ENCODE measurements around the gene BSX. TPM values are rescaled to one million over a fixed set of nuclear protein-coding genes. Genes with fewer than 3 reads are reported as not detected.

Gene BSX
- total and polyA plus RNA-seq, 2 donors (not counting 1 experiment from before 2014, with no cell fraction given): not detected

DNA sequence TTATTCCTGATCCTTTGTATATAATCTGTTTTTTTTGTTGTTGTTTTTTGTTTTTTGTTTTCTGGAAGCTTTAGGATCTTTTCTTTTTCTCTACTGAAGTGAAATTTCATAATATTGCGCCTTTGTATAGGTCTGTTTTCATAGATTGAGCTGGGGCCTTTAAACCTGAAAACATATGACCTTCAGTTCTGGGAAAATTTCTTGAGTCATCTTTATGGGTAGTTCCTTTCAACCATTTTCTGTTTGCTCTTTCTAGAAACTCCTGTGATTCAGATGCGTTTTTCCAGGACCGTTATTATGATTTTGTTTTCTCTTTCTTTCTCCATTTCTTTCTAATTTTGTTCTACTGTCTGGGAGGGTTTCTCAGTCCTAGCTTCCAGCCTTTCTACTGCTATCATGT is 43.7 kb downstream of the BSX start:
- POLR2A ChIA-PET: no interaction called here
- H3K4me3 Mint-ChIP-seq: no peak overlapping the region

GRCh38 chr11:122933416-122933815 is 48.2 kb downstream of the BSX start:
- intact Hi-C loops (cut with micrococcal nuclease): no loop called here
- DNase-seq: no peak
- Histone ChIP-seq H4K20me1 (ENCODE audit: control insufficient read depth, insufficient read depth, low read length, poor library complexity, severe bottlenecking) (no peaks in the 10 kb centered on the region), H3K36me3 (replicated peaks in 1 of 2; ENCODE audit: control extremely low read depth in 1 of 2, control insufficient read depth in 1 of 2, extremely low read depth in 1 of 2, insufficient read depth in 2 of 2, low read length in 1 of 2) (no peaks in the 10 kb centered on the region), H3K4me1 (ENCODE audit: control insufficient read depth in 2 of 2, insufficient read depth in 2 of 2, low read length in 2 of 2) (no peaks in the 10 kb centered on the region), H3K27ac (ENCODE audit: low read length in 2 of 2) (no peak overlapping the region), H3K4me3 (ENCODE audit: control extremely low read depth in 1 of 5, extremely low read depth in 1 of 5, insufficient read depth in 1 of 5, low read depth in 2 of 5, low read length in 4 of 5) (no peak overlapping the region), H3K79me2 (ENCODE audit: control insufficient read depth, insufficient read depth, low read length) (no peaks in the 10 kb centered on the region), H3K9ac (ENCODE audit: low read length) (no peak overlapping the region), H2AFZ (ENCODE audit: insufficient read depth, low read depth, low read length, poor library complexity, severe bottlenecking) (no peak overlapping the region), H3K27me3 (replicated peaks in 1 of 4; ENCODE audit: control extremely low read depth in 1 of 4, control insufficient read depth in 3 of 4, insufficient read depth in 4 of 4, low read length in 3 of 4) (no peaks in the 10 kb centered on the region), H3K4me2 (replicated peaks; ENCODE audit: low read depth, low read length, poor library complexity, severe bottlenecking) (no peak overlapping the region), H3K9me3 (ENCODE audit: control extremely low read depth in 1 of 3, control insufficient read depth in 2 of 3, insufficient read depth in 1 of 3, low read length in 2 of 3) (no peaks in the 10 kb centered on the region)
- H3K4me1 Mint-ChIP-seq: no peaks in the 10 kb centered on the region
- TF ChIP-seq EZH2 (IDR thresholded peaks at IDR 0.05; ENCODE audit: borderline replicate concordance, insufficient read depth, low read depth, low read length, poor library complexity, severe bottlenecking): no peak
- TF ChIP-seq, protein P1, sequence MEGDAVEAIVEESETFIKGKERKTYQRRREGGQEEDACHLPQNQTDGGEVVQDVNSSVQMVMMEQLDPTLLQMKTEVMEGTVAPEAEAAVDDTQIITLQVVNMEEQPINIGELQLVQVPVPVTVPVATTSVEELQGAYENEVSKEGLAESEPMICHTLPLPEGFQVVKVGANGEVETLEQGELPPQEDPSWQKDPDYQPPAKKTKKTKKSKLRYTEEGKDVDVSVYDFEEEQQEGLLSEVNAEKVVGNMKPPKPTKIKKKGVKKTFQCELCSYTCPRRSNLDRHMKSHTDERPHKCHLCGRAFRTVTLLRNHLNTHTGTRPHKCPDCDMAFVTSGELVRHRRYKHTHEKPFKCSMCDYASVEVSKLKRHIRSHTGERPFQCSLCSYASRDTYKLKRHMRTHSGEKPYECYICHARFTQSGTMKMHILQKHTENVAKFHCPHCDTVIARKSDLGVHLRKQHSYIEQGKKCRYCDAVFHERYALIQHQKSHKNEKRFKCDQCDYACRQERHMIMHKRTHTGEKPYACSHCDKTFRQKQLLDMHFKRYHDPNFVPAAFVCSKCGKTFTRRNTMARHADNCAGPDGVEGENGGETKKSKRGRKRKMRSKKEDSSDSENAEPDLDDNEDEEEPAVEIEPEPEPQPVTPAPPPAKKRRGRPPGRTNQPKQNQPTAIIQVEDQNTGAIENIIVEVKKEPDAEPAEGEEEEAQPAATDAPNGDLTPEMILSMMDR (IDR thresholded peaks at IDR 0.05): no peak
- no CpG with 5 or more reads among the region's 2 CpGs for WGBS (ENCODE audit: insufficient coverage)
- ATAC-seq (ENCODE audit: low read depth): no peak
- H3K4me3 Mint-ChIP-seq: no peak overlapping the region
- ChIA-PET POLR2A (no interaction called here), CTCF (interaction anchor here (0.7 kb wide), 1 partner anchor 138 kb away, joined by 5 read pairs; no protein-coding TSS in a partner anchor)
- no peak overlapping the region for H3K27ac Mint-ChIP-seq
- H3K27me3 Mint-ChIP-seq: peaks cover 6% of the 10 kb centered on the region
- no peaks in the 10 kb centered on the region for H3K9me3 Mint-ChIP-seq (ENCODE audit: insufficient read depth)

More for the DNA sequence above, 43.7 kb downstream of the BSX start:
- no peaks in the 10 kb centered on the region for H3K79me2 ChIP-seq (ENCODE audit: control insufficient read depth, insufficient read depth, low read length)
- H3K4me2 ChIP-seq (replicated peaks; ENCODE audit: low read depth, low read length, poor library complexity, severe bottlenecking): no peak overlapping the region
- no peak overlapping the region for H3K27ac ChIP-seq (ENCODE audit: low read length in 2 of 2)
- no peaks in the 10 kb centered on the region for H4K20me1 ChIP-seq (ENCODE audit: control insufficient read depth, insufficient read depth, low read length, poor library complexity, severe bottlenecking)
- no peak overlapping the region for H3K9ac ChIP-seq (ENCODE audit: low read length)
- intact Hi-C loops (cut with micrococcal nuclease): no loop called here
- CTCF ChIA-PET: interaction anchor here (1.0 kb wide), 1 partner anchor 86 kb away, joined by 3 read pairs; no protein-coding TSS in a partner anchor
- H3K27ac Mint-ChIP-seq: no peak overlapping the region
- ATAC-seq (ENCODE audit: low read depth): no peak
- H3K4me1 Mint-ChIP-seq: no peaks in the 10 kb centered on the region
- no peaks in the 10 kb centered on the region for H3K9me3 Mint-ChIP-seq (ENCODE audit: insufficient read depth)
- no peaks in the 10 kb centered on the region for H3K4me1 ChIP-seq (ENCODE audit: control insufficient read depth in 2 of 2, insufficient read depth in 2 of 2, low read length in 2 of 2)
- no peaks in the 10 kb centered on the region for H3K27me3 ChIP-seq (replicated peaks in 1 of 4; ENCODE audit: control extremely low read depth in 1 of 4, control insufficient read depth in 3 of 4, insufficient read depth in 4 of 4, low read length in 3 of 4)
- peaks cover 3% of the 10 kb centered on the region for H3K27me3 Mint-ChIP-seq
- no peak for DNase-seq
- no peaks in the 10 kb centered on the region for H3K36me3 ChIP-seq (replicated peaks in 1 of 2; ENCODE audit: control extremely low read depth in 1 of 2, control insufficient read depth in 1 of 2, extremely low read depth in 1 of 2, insufficient read depth in 2 of 2, low read length in 1 of 2)
- no peak overlapping the region for H2AFZ ChIP-seq (ENCODE audit: insufficient read depth, low read depth, low read length, poor library complexity, severe bottlenecking)
- no CpG with 5 or more reads among the region's 3 CpGs for WGBS (ENCODE audit: insufficient coverage)
- H3K9me3 ChIP-seq (ENCODE audit: control extremely low read depth in 1 of 3, control insufficient read depth in 2 of 3, insufficient read depth in 1 of 3, low read length in 2 of 3): peaks cover 0 to 3% (median 0%) of the 10 kb centered on the region in 3 donors
- no peak overlapping the region for H3K4me3 ChIP-seq (ENCODE audit: control extremely low read depth in 1 of 5, extremely low read depth in 1 of 5, insufficient read depth in 1 of 5, low read depth in 2 of 5, low read length in 4 of 5)
- TF ChIP-seq EZH2 (IDR thresholded peaks at IDR 0.05; ENCODE audit: borderline replicate concordance, insufficient read depth, low read depth, low read length, poor library complexity, severe bottlenecking): no peak
- TF ChIP-seq, protein P1 (IDR thresholded peaks at IDR 0.05): no peak
